ENCODE data around the gene ODAD2.

GRCh38 chr10:27884185-27884641 lies 114.7 kb downstream of the ODAD2 start:
- TF ChIP-seq EZH2phosphoT487 (IDR thresholded peaks at IDR 0.05; ENCODE audit: low read depth, severe bottlenecking, unreplicated experiment) (no peak), CTCF (IDR thresholded peaks at IDR 0.05; ENCODE audit: poor library complexity) (no peak)

All from hepatocyte (in vitro differentiated cells).